Raji (cell line): ENCODE data around the gene SCYGR4.
"Not testable (repeated sequence)": the region's sequence is repeated elsewhere in the genome, so short reads cannot be mapped to it uniquely, and the experiment has no call there.

Experiments
- POLR2A ChIP-seq: IDR thresholded peaks from 2 replicates; pipeline ENCODE4 v1.6.1; 2011; ENCODE audit warnings: low read depth, low read length, control low read depth; ENCODE audit not compliant: insufficient read depth

The SCYGR4 gene

GRCh38 chr2:227617316-227618230, at the start of gene SCYGR4:
Gene SCYGR4 (plus strand): TSS chr2:227617498. CDS start chr2:227617498, 0 bp downstream.
- no peak for TF ChIP-seq POLR2A

GRCh38 chr2:227568852-227569169, 48.5 kb upstream of the SCYGR4 start:
- no peak for TF ChIP-seq POLR2A

GRCh38 chr2:227570615-227571014, 46.7 kb upstream of the SCYGR4 start:
- no peak for TF ChIP-seq POLR2A

- TF ChIP-seq POLR2A, result no peak
Measured at GRCh38 chr2:227576110-227576509, 41.2 kb upstream of the SCYGR4 start.

- no peak for TF ChIP-seq POLR2A
Measured at GRCh38 chr2:227576812-227577211, 40.5 kb upstream of the SCYGR4 start.

- no peak for TF ChIP-seq POLR2A
Measured at GRCh38 chr2:227577555-227577954, 39.7 kb upstream of the SCYGR4 start.

- no peak for TF ChIP-seq POLR2A
Measured at GRCh38 chr2:227578642-227579041, 38.7 kb upstream of the SCYGR4 start.

GRCh38 chr2:227579791-227580190, 37.5 kb upstream of the SCYGR4 start:
- TF ChIP-seq POLR2A, result no peak

- no peak for TF ChIP-seq POLR2A
Measured at GRCh38 chr2:227582369-227582768, 34.9 kb upstream of the SCYGR4 start.

GRCh38 chr2:227592694-227593387, 24.5 kb upstream of the SCYGR4 start:
- TF ChIP-seq POLR2A, result no peak

- no peak for TF ChIP-seq POLR2A
Measured at GRCh38 chr2:227595797-227596196, 21.5 kb upstream of the SCYGR4 start.

GRCh38 chr2:227597036-227597435, 20.3 kb upstream of the SCYGR4 start:
- TF ChIP-seq POLR2A, result no peak

GRCh38 chr2:227597998-227598397, 19.3 kb upstream of the SCYGR4 start:
- no peak for TF ChIP-seq POLR2A

- TF ChIP-seq POLR2A, result not testable (repeated sequence)
Measured at GRCh38 chr2:227598835-227599503, 18.3 kb upstream of the SCYGR4 start, which contains the start of gene SCYGR2. Gene SCYGR2 (plus strand): TSS chr2:227598893. CDS start chr2:227598893, 0 bp downstream.

GRCh38 chr2:227602358-227602757, 14.9 kb upstream of the SCYGR4 start:
- TF ChIP-seq POLR2A, result no peak
